ENCODE data around the gene PIM3. TPM values are rescaled to one million over a fixed set of nuclear protein-coding genes. Genes with fewer than 3 reads are reported as not detected.

Gene PIM3
- 100 to 1,000 TPM; 209 to 236 TPM for total RNA-seq

GRCh38 chr22:49960159-49961004, at the start of gene PIM3:
TSS of gene PIM3 (plus strand) at chr22:49960772. CDS start at chr22:49960948, 176 bp downstream.
- H3K4me3 Mint-ChIP-seq = peak within 1 kb of the TSS; percentile 95 to 96
- H3K27me3 Mint-ChIP-seq (ENCODE audit: low read depth) = no peaks in the 10 kb centered on the region
- peaks cover 10 to 18% of the 10 kb centered on the region in 2 donors for H3K36me3 Mint-ChIP-seq (ENCODE audit: insufficient read depth in 2 of 2)
- DNase-seq = peak; percentile 92 to 94
- peak within 1 kb of the TSS; percentile 92 for H3K27ac Mint-ChIP-seq
- no peaks in the 10 kb centered on the region for H3K9me3 Mint-ChIP-seq
- peaks cover 36% of the 10 kb centered on the region for H3K4me1 Mint-ChIP-seq (ENCODE audit: low read depth)
- ATAC-seq (replicated peaks in 1 of 2) = peak; percentile 74 to 76

- H3K27ac Mint-ChIP-seq = no peak overlapping the region
These were observed 48.5 kb upstream of the PIM3 start for GRCh38 chr22:49911881-49912625.

GRCh38 chr22:49913026-49913425, 47.5 kb upstream of the PIM3 start:
- H3K27ac Mint-ChIP-seq = no peak overlapping the region
- H3K4me3 Mint-ChIP-seq = no peak overlapping the region

More at GRCh38 chr22:49911881-49912625, 48.5 kb upstream of the PIM3 start:
- DNase-seq = no peak
- Mint-ChIP-seq H3K4me3 (no peak overlapping the region), H3K9me3 (no peaks in the 10 kb centered on the region), H3K27me3 (ENCODE audit: low read depth) (no peaks in the 10 kb centered on the region), H3K4me1 (ENCODE audit: low read depth) (peaks cover 7% of the 10 kb centered on the region), H3K36me3 (ENCODE audit: insufficient read depth in 2 of 2) (peaks cover 0 to 7% of the 10 kb centered on the region in 2 donors)
- no peak for ATAC-seq (replicated peaks in 1 of 2)

GRCh38 chr22:49913446-49913845, 47.1 kb upstream of the PIM3 start:
- H3K27ac Mint-ChIP-seq = no peak overlapping the region
- H3K36me3 Mint-ChIP-seq (ENCODE audit: insufficient read depth in 2 of 2) = no peaks in the 10 kb centered on the region
- H3K27me3 Mint-ChIP-seq (ENCODE audit: low read depth) = no peaks in the 10 kb centered on the region
- H3K4me3 Mint-ChIP-seq = no peak overlapping the region
- peaks cover 12% of the 10 kb centered on the region for H3K4me1 Mint-ChIP-seq (ENCODE audit: low read depth)
- no peaks in the 10 kb centered on the region for H3K9me3 Mint-ChIP-seq
- DNase-seq (no peak), ATAC-seq (replicated peaks in 1 of 2) (no peak)

More at GRCh38 chr22:49913026-49913425, 47.5 kb upstream of the PIM3 start:
- Mint-ChIP-seq H3K4me1 (ENCODE audit: low read depth) (peaks cover 12% of the 10 kb centered on the region), H3K36me3 (ENCODE audit: insufficient read depth in 2 of 2) (no peaks in the 10 kb centered on the region), H3K9me3 (no peaks in the 10 kb centered on the region), H3K27me3 (ENCODE audit: low read depth) (no peaks in the 10 kb centered on the region)
- DNase-seq = no peak
- no peak for ATAC-seq (replicated peaks in 1 of 2)

GRCh38 chr22:49914256-49914655, 46.3 kb upstream of the PIM3 start:
- DNase-seq (no peak), ATAC-seq (replicated peaks in 1 of 2) (no peak)
- Mint-ChIP-seq H3K27me3 (ENCODE audit: low read depth) (no peaks in the 10 kb centered on the region), H3K4me3 (no peak overlapping the region), H3K36me3 (ENCODE audit: insufficient read depth in 2 of 2) (no peaks in the 10 kb centered on the region), H3K4me1 (ENCODE audit: low read depth) (peaks cover 12% of the 10 kb centered on the region), H3K9me3 (no peaks in the 10 kb centered on the region), H3K27ac (no peak overlapping the region)

GRCh38 chr22:49915610-49916009, 45.0 kb upstream of the PIM3 start:
- Mint-ChIP-seq H3K4me3 (no peak overlapping the region), H3K36me3 (ENCODE audit: insufficient read depth in 2 of 2) (no peaks in the 10 kb centered on the region), H3K9me3 (no peaks in the 10 kb centered on the region), H3K27me3 (ENCODE audit: low read depth) (no peaks in the 10 kb centered on the region), H3K27ac (no peak overlapping the region), H3K4me1 (ENCODE audit: low read depth) (peaks cover 24% of the 10 kb centered on the region)
- no peak for ATAC-seq (replicated peaks in 1 of 2)
- no peak for DNase-seq

- no peak for DNase-seq
- no peak overlapping the region for H3K27ac Mint-ChIP-seq
- no peaks in the 10 kb centered on the region for H3K36me3 Mint-ChIP-seq (ENCODE audit: insufficient read depth in 2 of 2)
- H3K27me3 Mint-ChIP-seq (ENCODE audit: low read depth) = no peaks in the 10 kb centered on the region
- peak overlapping the region; percentile 86 to 92 for H3K4me3 Mint-ChIP-seq
- H3K4me1 Mint-ChIP-seq (ENCODE audit: low read depth) = peaks cover 24% of the 10 kb centered on the region
- no peaks in the 10 kb centered on the region for H3K9me3 Mint-ChIP-seq
- ATAC-seq (replicated peaks in 1 of 2) = no peak
These were observed 43.7 kb upstream of the PIM3 start for GRCh38 chr22:49916831-49917230.

GRCh38 chr22:49917974-49918910, 42.3 kb upstream of the PIM3 start, which contains the start of the genes ALG12 and CRELD2:
TSS of gene ALG12 (minus strand) at chr22:49918438. CDS start at chr22:49913765, 4,673 bp downstream.
TSS of gene CRELD2 (plus strand) at chr22:49918634. CDS start at chr22:49918770, 136 bp downstream.
- H3K27ac Mint-ChIP-seq = peak within 1 kb of the TSS; percentile 85
- H3K27me3 Mint-ChIP-seq (ENCODE audit: low read depth) = no peaks in the 10 kb centered on the region
- peak; percentile 98 for DNase-seq
- peak; percentile 96 for ATAC-seq (replicated peaks in 1 of 2)
- peaks cover 24% of the 10 kb centered on the region for H3K4me1 Mint-ChIP-seq (ENCODE audit: low read depth)
- peak within 1 kb of the TSS; percentile 86 to 92 for H3K4me3 Mint-ChIP-seq
- H3K9me3 Mint-ChIP-seq = no peaks in the 10 kb centered on the region
- H3K36me3 Mint-ChIP-seq (ENCODE audit: insufficient read depth in 2 of 2) = no peaks in the 10 kb centered on the region

- H3K9me3 Mint-ChIP-seq = no peaks in the 10 kb centered on the region
- H3K27ac Mint-ChIP-seq = peak overlapping the region; percentile 60
- ATAC-seq (replicated peaks in 1 of 2) (no peak), DNase-seq (no peak)
- peaks cover 24% of the 10 kb centered on the region for H3K4me1 Mint-ChIP-seq (ENCODE audit: low read depth)
- H3K4me3 Mint-ChIP-seq = peak overlapping the region; percentile 78 to 79
- no peaks in the 10 kb centered on the region for H3K27me3 Mint-ChIP-seq (ENCODE audit: low read depth)
- H3K36me3 Mint-ChIP-seq (ENCODE audit: insufficient read depth in 2 of 2) = no peaks in the 10 kb centered on the region
These were observed 41.4 kb upstream of the PIM3 start for GRCh38 chr22:49918911-49919881.

GRCh38 chr22:49920859-49921258, 39.7 kb upstream of the PIM3 start:
- Mint-ChIP-seq H3K27me3 (ENCODE audit: low read depth) (no peaks in the 10 kb centered on the region), H3K27ac (no peak overlapping the region), H3K9me3 (no peaks in the 10 kb centered on the region), H3K4me1 (ENCODE audit: low read depth) (peaks cover 37% of the 10 kb centered on the region), H3K4me3 (no peak overlapping the region), H3K36me3 (ENCODE audit: insufficient read depth in 2 of 2) (no peaks in the 10 kb centered on the region)
- ATAC-seq (replicated peaks in 1 of 2) = no peak
- no peak for DNase-seq

GRCh38 chr22:49921508-49922278, 38.9 kb upstream of the PIM3 start:
- H3K27me3 Mint-ChIP-seq (ENCODE audit: low read depth) = no peaks in the 10 kb centered on the region
- no peaks in the 10 kb centered on the region for H3K36me3 Mint-ChIP-seq (ENCODE audit: insufficient read depth in 2 of 2)
- DNase-seq = no peak
- peaks cover 38% of the 10 kb centered on the region for H3K4me1 Mint-ChIP-seq (ENCODE audit: low read depth)
- no peak for ATAC-seq (replicated peaks in 1 of 2)
- H3K27ac Mint-ChIP-seq = no peak overlapping the region
- no peaks in the 10 kb centered on the region for H3K9me3 Mint-ChIP-seq
- no peak overlapping the region for H3K4me3 Mint-ChIP-seq

All from activated T-cell treated with anti-CD3 and anti-CD28 coated beads, Interleukin-2, amount 50 U/mL, for 72 hours (primary cell).